HepG2 (cell line): ENCODE results near the gene EDC3. TPM values are rescaled to one million over a fixed set of nuclear protein-coding genes. Genes with fewer than 3 reads are reported as not detected.

Source experiments
- HIVEP1 ChIP-seq: sonication (generic); formaldehyde crosslinking; IDR thresholded peaks from 2 replicates; pipeline ENCODE4 v1.4.0; 2020; ENCODE audit warnings: mild to moderate bottlenecking, missing genetic modification reagents
- KLF15 ChIP-seq: sonication (generic); formaldehyde crosslinking; IDR thresholded peaks from 2 replicates; pipeline ENCODE4 v1.8.1; 2023; ENCODE audit warnings: borderline replicate concordance, mild to moderate bottlenecking, inconsistent platforms, missing genetic modification reagents, mixed read lengths
- MATR3 ChIP-seq: sonication (generic); formaldehyde crosslinking; IDR thresholded peaks from 2 replicates; pipeline ENCODE4 v1.4.0; 2020; ENCODE audit warnings: missing genetic modification reagents
- MXI1 ChIP-seq: IDR thresholded peaks from 3 replicates; pipeline ENCODE4 v1.6.1; 2012; ENCODE audit warnings: low read depth, low read length, inconsistent platforms, borderline replicate concordance
- PAWR ChIP-seq: sonication (generic); formaldehyde crosslinking; IDR thresholded peaks from 2 replicates; pipeline ENCODE4 v1.4.0; 2020; ENCODE audit warnings: missing genetic modification reagents, mild to moderate bottlenecking, borderline replicate concordance
- PHB2 ChIP-seq: fragments of 450-650 bp; IDR thresholded peaks from 2 replicates; pipeline ENCODE4 v1.6.1; 2018; ENCODE audit not compliant: partially characterized antibody
- PHF20 ChIP-seq: sonication (generic); formaldehyde crosslinking; IDR thresholded peaks from 2 replicates; pipeline ENCODE4 v1.5.0; 2020; ENCODE audit warnings: mild to moderate bottlenecking, missing genetic modification reagents
- SMARCE1 ChIP-seq: fragments of 450-650 bp; IDR thresholded peaks from 2 replicates; pipeline ENCODE4 v1.6.1; 2017; ENCODE audit warnings: borderline replicate concordance
- TP53 ChIP-seq: sonication (generic); formaldehyde crosslinking; conservative IDR thresholded peaks from 2 replicates; pipeline ENCODE4 v1.4.0; 2020; ENCODE audit warnings: missing genetic modification reagents
- WIZ ChIP-seq: sonication (generic); formaldehyde crosslinking; IDR thresholded peaks from 2 replicates; pipeline ENCODE4 v1.5.1; 2020; ENCODE audit warnings: mild to moderate bottlenecking, missing genetic modification reagents
- ZNF205 ChIP-seq: IDR thresholded peaks from 2 replicates; pipeline ENCODE4 v1.6.1; 2018; ENCODE audit warnings: missing biosample characterization, missing genetic modification reagents
- ZNF264 ChIP-seq: sonication (generic); formaldehyde crosslinking; IDR thresholded peaks from 2 replicates; pipeline ENCODE4 v1.4.0; 2020; ENCODE audit warnings: missing genetic modification reagents
- ZNF337 ChIP-seq: sonication (generic); formaldehyde crosslinking; IDR thresholded peaks from 2 replicates; pipeline ENCODE4 v1.5.1; 2020; ENCODE audit warnings: missing genetic modification reagents, low read depth, mild to moderate bottlenecking, borderline replicate concordance
- ZNF558 ChIP-seq: sonication (generic); formaldehyde crosslinking; IDR thresholded peaks from 2 replicates; pipeline ENCODE4 v1.9.0; 2022; ENCODE audit warnings: mild to moderate bottlenecking, missing genetic modification reagents, borderline replicate concordance
- ZNF619 ChIP-seq: sonication (generic); formaldehyde crosslinking; IDR thresholded peaks from 2 replicates; pipeline ENCODE4 v1.4.0; 2020; ENCODE audit warnings: mild to moderate bottlenecking, missing genetic modification reagents
- ZSCAN29 ChIP-seq: sonication (generic); formaldehyde crosslinking; conservative IDR thresholded peaks from 2 replicates; pipeline ENCODE4 v1.4.0; 2020; ENCODE audit warnings: mild to moderate bottlenecking, missing genetic modification reagents
- polyA plus RNA-seq, 8 experiments: library from polyadenylated mRNA; depleted of rRNA in 3 of 8; stranded (reverse) in 7 of 8; unstranded in 1 of 8; fragments of >200 nt; fragmentation: Illumina TruSeq in 4 of 8; extraction: Trizol in 4 of 8; gene quantifications; 2 replicates each; pipeline versions ENCODE4 v1.2.1 to v1.2.3, GENCODE V29; 2011 to 2016; ENCODE audit warnings: low read depth in 4 of 8, missing spikeins in 1 of 8, mixed read lengths in 1 of 8; ENCODE audit not compliant: insufficient read depth in 1 of 8
- total RNA-seq, 5 experiments: library from RNA; depleted of rRNA; stranded (reverse); fragments of >200 nt; fragmentation: Illumina TruSeq; extraction: Trizol; gene quantifications; 2 replicates each; pipeline ENCODE4 v1.2.3, GENCODE V29; 2016; ENCODE audit warnings: low read depth in 1 of 5
- TF ChIP-seq, protein P1 (sequence below): sonication (generic); formaldehyde crosslinking; IDR thresholded peaks from 2 replicates; pipeline ENCODE4 v1.9.0; 2021; ENCODE audit warnings: missing genetic modification reagents, mild to moderate bottlenecking, borderline replicate concordance
- TF ChIP-seq, protein P2 (sequence below): sonication (generic); formaldehyde crosslinking; IDR thresholded peaks from 2 replicates; pipeline ENCODE4 v1.8.0; 2022; ENCODE audit warnings: low read depth, missing genetic modification reagents
- TF ChIP-seq, protein P3 (sequence below): sonication (generic); formaldehyde crosslinking; IDR thresholded peaks from 2 replicates; pipeline ENCODE4 v1.8.0; 2023; ENCODE audit warnings: mild to moderate bottlenecking, missing genetic modification reagents
- TF ChIP-seq, protein P4 (sequence below): sonication (generic); formaldehyde crosslinking; IDR thresholded peaks from 2 replicates; pipeline ENCODE4 v1.8.1; 2023; ENCODE audit warnings: missing genetic modification reagents, mild to moderate bottlenecking, borderline replicate concordance
- TF ChIP-seq, protein P5 (sequence below): sonication (generic); formaldehyde crosslinking; IDR thresholded peaks from 2 replicates; pipeline ENCODE4 v1.4.0; 2020; ENCODE audit warnings: missing genetic modification reagents
- TF ChIP-seq, protein P6 (sequence below): sonication (generic); formaldehyde crosslinking; IDR thresholded peaks from 2 replicates; pipeline ENCODE4 v1.4.0; 2020; ENCODE audit warnings: missing genetic modification reagents

The EDC3 gene
- total and polyA plus RNA-seq, 2 of the 13 experiments (the other 11 are each of a cell fraction or from before 2014, with no cell fraction given): 17.4 to 32.0 TPM

DNA sequence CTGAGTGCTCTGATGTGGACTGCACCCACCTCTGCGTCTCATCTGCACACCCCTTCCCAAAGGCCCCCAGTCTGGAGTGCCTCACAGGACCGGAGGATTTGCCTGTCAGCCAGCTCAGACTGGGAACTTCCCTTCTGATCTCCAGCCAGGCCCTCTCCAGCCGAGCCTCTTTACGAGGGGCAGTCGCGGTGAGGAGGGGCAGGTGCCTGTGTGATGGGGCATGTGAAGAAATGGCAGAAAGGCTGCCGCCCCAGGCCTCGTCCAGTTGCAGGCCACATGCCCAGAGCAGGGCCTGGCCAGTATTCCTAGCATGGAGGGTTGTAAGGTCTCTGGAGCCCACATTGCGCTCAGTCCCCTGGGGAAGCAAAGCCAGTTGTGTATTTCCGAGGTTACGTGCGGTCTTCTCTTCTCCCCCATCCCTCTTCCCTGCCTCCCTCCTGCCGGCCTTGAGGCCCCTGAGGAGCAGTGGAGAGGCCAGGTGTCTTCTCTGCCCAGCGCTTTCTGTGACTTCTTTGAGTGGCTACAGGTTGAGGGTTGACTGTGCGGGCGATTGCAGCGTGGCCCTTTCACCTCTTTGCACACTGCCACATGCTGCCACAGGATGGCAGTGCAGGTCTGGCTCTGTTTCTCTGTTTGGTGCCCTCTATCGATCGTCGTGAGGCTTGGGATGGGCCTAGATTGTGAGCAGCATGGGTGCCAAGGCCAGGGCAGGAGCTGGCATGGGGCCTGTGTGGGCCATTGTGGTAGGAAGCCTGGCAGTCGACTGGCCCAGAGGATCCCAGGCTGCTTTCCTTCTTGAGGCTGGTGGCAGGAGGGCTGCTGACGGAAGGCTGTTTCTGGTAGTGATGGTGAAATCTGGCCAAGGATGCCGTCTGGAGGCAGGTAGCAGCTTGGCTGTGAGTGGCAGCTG lies 74.9 kb downstream of the EDC3 start (continued):
- no peak for TF ChIP-seq PAWR (CRISPR knock-in tag)
- TF ChIP-seq ZNF264 (CRISPR knock-in tag): no peak
- no peak for TF ChIP-seq PHF20
- TF ChIP-seq ZSCAN29: no peak
- TF ChIP-seq SMARCE1: no peak
- TF ChIP-seq, protein P1, sequence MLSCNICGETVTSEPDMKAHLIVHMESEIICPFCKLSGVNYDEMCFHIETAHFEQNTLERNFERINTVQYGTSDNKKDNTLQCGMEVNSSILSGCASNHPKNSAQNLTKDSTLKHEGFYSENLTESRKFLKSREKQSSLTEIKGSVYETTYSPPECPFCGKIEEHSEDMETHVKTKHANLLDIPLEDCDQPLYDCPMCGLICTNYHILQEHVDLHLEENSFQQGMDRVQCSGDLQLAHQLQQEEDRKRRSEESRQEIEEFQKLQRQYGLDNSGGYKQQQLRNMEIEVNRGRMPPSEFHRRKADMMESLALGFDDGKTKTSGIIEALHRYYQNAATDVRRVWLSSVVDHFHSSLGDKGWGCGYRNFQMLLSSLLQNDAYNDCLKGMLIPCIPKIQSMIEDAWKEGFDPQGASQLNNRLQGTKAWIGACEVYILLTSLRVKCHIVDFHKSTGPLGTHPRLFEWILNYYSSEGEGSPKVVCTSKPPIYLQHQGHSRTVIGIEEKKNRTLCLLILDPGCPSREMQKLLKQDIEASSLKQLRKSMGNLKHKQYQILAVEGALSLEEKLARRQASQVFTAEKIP: no peak
- TF ChIP-seq KLF15 (CRISPR knock-in tag): no peak
- TF ChIP-seq ZNF337 (CRISPR knock-in tag): no peak
- TF ChIP-seq, protein P2, sequence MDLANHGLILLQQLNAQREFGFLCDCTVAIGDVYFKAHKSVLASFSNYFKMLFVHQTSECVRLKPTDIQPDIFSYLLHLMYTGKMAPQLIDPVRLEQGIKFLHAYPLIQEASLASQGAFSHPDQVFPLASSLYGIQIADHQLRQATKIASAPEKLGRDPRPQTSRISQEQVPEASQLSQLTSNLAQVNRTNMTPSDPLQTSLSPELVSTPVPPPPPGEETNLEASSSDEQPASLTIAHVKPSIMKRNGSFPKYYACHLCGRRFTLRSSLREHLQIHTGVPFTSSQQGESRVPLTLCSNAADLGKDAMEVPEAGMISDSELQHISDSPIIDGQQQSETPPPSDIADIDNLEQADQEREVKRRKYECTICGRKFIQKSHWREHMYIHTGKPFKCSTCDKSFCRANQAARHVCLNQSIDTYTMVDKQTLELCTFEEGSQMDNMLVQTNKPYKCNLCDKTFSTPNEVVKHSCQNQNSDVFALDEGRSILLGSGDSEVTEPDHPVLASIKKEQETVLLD (CRISPR knock-in tag): no peak
- no peak for TF ChIP-seq PHB2
- TF ChIP-seq HIVEP1 (CRISPR knock-in tag): peak; percentile 63; the same call in 1 of the 2 replicates
- 0 out of 2 replicates have a peak, but pooled peaks have one; percentile 34 for TF ChIP-seq ZNF205
- no peak for TF ChIP-seq TP53
- TF ChIP-seq WIZ: no peak
- TF ChIP-seq, protein P3, sequence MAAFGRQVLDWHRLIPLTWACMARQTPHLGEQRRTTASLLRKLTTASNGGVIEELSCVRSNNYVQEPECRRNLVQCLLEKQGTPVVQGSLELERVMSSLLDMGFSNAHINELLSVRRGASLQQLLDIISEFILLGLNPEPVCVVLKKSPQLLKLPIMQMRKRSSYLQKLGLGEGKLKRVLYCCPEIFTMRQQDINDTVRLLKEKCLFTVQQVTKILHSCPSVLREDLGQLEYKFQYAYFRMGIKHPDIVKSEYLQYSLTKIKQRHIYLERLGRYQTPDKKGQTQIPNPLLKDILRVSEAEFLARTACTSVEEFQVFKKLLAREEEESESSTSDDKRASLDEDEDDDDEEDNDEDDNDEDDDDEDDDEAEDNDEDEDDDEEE (CRISPR knock-in tag): no peak
- TF ChIP-seq, protein P4, sequence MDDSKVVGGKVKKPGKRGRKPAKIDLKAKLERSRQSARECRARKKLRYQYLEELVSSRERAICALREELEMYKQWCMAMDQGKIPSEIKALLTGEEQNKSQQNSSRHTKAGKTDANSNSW (CRISPR knock-in tag): no peak
- TF ChIP-seq, protein P5, sequence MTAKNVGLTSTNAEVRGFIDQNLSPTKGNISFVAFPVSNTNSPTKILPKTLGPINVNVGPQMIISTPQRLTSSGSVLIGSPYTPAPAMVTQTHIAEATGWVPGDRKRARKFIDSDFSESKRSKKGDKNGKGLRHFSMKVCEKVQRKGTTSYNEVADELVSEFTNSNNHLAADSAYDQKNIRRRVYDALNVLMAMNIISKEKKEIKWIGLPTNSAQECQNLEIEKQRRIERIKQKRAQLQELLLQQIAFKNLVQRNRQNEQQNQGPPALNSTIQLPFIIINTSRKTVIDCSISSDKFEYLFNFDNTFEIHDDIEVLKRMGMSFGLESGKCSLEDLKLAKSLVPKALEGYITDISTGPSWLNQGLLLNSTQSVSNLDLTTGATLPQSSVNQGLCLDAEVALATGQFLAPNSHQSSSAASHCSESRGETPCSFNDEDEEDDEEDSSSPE (CRISPR knock-in tag): no peak
- TF ChIP-seq MATR3 (CRISPR knock-in tag): no peak
- TF ChIP-seq ZNF558 (CRISPR knock-in tag): no peak
- TF ChIP-seq ZNF619 (CRISPR knock-in tag): no peak; the same call in 1 of the 2 replicates
- TF ChIP-seq, protein P6, sequence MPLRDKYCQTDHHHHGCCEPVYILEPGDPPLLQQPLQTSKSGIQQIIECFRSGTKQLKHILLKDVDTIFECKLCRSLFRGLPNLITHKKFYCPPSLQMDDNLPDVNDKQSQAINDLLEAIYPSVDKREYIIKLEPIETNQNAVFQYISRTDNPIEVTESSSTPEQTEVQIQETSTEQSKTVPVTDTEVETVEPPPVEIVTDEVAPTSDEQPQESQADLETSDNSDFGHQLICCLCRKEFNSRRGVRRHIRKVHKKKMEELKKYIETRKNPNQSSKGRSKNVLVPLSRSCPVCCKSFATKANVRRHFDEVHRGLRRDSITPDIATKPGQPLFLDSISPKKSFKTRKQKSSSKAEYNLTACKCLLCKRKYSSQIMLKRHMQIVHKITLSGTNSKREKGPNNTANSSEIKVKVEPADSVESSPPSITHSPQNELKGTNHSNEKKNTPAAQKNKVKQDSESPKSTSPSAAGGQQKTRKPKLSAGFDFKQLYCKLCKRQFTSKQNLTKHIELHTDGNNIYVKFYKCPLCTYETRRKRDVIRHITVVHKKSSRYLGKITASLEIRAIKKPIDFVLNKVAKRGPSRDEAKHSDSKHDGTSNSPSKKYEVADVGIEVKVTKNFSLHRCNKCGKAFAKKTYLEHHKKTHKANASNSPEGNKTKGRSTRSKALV (CRISPR knock-in tag): no peak
- TF ChIP-seq MXI1: no peak; the same call in 2 of the 3 replicates
